Measurements from ENCODE around the gene LILRB5.

- TF ChIP-seq, protein P1, sequence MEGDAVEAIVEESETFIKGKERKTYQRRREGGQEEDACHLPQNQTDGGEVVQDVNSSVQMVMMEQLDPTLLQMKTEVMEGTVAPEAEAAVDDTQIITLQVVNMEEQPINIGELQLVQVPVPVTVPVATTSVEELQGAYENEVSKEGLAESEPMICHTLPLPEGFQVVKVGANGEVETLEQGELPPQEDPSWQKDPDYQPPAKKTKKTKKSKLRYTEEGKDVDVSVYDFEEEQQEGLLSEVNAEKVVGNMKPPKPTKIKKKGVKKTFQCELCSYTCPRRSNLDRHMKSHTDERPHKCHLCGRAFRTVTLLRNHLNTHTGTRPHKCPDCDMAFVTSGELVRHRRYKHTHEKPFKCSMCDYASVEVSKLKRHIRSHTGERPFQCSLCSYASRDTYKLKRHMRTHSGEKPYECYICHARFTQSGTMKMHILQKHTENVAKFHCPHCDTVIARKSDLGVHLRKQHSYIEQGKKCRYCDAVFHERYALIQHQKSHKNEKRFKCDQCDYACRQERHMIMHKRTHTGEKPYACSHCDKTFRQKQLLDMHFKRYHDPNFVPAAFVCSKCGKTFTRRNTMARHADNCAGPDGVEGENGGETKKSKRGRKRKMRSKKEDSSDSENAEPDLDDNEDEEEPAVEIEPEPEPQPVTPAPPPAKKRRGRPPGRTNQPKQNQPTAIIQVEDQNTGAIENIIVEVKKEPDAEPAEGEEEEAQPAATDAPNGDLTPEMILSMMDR (conservative IDR thresholded peaks at IDR 0.05): no peak
- TF ChIP-seq EZH2 (IDR thresholded peaks at IDR 0.05; ENCODE audit: low read depth): no peak
These were observed 11.1 kb downstream of the LILRB5 start for GRCh38 chr19:54245936-54246335.

Data from PC-9 (cell line).